GM10266 (cell line): ENCODE measurements around the gene DAB2IP.

ENCODE experiments used
- DNase-seq: peaks from one replicate; pipeline ENCODE4 v3.0.0; 2012; ENCODE audit errors: extremely low spot score
- TF ChIP-seq, protein P1 (sequence below): IDR thresholded peaks from 2 replicates; pipeline ENCODE4 v1.5.1; 2012; ENCODE audit warnings: mild to moderate bottlenecking, low read depth; ENCODE audit not compliant: control insufficient read depth, insufficient read depth; ENCODE audit errors: missing control alignments

Gene DAB2IP

DNA sequence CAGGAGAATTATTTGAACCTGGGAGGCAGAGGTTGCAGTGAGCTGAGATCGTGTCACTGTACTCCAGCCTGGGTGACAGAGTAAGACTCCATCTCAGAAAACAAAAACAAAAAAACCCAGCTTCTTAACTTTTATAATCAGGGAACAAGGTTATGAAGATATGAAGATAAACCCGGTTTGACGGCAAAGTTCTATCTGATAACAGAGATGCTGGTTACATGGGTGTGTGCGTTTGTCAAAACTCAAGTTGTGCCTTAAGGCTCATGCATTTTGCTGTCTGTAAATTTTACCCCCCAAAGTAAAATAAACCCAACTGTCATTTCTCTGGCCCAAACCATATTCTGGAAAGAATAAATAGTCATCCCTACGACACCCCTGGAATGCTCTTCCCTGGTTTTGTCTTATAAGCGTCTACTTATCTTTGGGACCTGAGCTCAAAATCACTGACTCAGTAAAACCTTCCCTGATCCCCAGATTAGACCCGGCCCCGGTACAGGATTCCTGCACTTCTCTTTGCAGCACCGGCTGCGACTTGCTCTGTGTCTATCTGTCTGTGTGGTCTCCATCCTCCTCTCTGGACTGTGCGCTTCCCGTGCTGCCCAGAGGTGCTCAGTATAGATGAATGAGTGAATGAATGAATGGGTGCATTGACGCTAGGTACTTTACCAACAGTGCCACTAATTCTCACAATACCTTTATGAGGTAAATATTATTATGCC, 172.2 kb downstream of the DAB2IP start:
- TF ChIP-seq, protein P1, sequence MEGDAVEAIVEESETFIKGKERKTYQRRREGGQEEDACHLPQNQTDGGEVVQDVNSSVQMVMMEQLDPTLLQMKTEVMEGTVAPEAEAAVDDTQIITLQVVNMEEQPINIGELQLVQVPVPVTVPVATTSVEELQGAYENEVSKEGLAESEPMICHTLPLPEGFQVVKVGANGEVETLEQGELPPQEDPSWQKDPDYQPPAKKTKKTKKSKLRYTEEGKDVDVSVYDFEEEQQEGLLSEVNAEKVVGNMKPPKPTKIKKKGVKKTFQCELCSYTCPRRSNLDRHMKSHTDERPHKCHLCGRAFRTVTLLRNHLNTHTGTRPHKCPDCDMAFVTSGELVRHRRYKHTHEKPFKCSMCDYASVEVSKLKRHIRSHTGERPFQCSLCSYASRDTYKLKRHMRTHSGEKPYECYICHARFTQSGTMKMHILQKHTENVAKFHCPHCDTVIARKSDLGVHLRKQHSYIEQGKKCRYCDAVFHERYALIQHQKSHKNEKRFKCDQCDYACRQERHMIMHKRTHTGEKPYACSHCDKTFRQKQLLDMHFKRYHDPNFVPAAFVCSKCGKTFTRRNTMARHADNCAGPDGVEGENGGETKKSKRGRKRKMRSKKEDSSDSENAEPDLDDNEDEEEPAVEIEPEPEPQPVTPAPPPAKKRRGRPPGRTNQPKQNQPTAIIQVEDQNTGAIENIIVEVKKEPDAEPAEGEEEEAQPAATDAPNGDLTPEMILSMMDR, result no peak
- no peak for DNase-seq

DNA sequence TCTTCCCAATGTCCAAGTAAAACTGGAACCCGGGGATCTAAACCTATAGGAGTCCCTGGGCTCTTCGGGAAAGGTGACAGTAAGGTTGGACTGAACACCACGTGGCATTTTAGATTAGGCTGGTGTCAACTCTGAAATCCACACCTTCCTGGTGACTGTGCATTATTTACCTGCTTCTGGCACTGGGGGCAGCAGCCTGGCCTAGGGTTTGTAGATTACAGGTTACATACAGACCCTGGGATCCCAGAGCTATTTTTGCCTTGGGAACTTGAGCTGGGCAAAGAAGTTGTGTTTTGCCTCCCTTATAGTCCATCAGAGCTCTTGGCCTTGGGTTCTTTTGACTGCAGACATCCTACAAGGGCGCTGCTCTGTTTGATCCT, 173.2 kb downstream of the DAB2IP start:
- DNase-seq, result no peak
- TF ChIP-seq, protein P1, result no peak

DNA sequence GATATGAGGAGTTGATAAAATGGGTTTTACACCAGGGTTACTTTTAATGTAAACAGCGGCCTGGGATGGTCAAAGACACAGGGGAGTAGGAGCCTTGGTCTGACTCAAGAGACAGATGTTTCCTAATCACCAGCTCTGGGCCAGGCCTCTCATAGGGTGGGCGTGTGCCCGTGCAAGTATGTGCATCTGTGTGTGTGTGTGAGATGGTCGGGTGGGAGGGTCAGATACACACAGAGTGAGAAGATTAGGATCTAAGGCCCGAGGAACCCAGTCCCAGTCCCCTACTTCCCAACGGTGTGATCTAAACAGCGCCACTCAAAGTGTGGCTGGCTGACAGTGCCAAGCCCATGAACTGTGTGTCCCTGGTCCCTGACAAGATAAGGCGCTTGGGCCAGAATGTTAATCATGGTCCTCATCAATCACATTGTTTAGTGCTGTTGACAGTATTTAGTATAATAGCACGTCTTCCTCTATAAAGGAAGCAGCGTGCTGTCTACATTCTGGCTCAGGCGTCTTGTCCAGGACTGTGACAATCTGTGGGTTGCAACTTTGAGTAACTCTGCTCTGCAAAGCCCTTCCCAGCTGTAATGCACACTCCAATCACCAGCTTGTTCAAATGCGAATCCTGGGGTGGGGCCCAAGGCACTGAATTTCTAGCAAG, 173.7 kb downstream of the DAB2IP start:
- TF ChIP-seq, protein P1, result no peak
- DNase-seq, result no peak

DNA sequence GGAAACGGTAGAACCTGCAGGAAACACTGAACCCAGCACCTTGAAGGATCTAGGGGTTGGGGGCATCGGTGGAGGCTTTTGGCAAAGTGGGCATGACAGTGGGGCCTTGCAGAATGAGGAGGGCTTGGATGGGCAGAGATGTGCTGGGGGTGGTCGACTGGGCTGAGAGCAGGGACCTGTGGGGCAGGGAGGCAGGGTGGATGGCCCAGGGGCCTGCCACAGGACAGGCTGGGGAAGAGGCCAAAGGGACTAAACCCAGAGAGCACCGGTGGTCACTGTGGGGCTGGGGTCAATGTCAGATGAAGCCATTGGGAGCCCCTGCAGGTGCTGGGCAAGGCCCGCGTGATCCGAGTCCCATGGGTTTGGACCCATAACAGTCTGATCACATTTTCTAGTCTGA, 175.3 kb downstream of the DAB2IP start:
- TF ChIP-seq, protein P1, result no peak
- peak; percentile 9 for DNase-seq

DNA sequence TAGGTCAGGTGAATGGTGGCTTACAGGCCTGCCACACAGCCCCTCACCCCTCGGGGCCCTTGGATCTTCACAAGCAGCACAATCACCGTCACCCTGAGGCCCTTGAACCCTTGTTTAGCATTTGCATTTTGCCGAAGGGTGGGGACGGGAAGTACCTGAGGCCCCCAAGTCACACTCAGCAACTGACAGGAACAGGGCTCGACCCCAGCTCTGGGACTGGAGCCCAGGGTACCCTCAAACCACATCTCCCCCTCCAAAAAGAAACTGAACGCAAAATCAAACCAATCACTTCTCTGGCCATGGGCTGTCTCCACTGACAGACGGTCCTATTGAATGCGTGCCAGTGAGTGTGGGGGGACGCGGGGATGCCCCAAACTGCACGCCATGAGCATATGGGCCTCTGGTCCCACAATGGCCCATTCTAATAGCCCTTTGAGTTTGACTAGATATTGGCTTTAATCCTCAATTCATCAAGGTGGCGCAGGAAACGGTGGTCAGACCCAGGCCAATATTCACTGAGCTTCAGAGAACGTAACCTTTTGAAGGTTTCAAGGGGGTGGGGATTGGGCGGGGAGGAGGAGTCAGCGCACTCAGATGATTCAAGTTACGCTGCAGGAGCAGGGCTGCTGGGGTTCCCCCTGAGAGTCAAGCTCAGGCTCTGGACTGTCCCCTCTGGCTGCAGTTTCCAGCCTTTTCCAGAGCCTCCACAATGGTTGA, 176.0 kb downstream of the DAB2IP start:
- TF ChIP-seq, protein P1, result no peak
- DNase-seq, result no peak

DNA sequence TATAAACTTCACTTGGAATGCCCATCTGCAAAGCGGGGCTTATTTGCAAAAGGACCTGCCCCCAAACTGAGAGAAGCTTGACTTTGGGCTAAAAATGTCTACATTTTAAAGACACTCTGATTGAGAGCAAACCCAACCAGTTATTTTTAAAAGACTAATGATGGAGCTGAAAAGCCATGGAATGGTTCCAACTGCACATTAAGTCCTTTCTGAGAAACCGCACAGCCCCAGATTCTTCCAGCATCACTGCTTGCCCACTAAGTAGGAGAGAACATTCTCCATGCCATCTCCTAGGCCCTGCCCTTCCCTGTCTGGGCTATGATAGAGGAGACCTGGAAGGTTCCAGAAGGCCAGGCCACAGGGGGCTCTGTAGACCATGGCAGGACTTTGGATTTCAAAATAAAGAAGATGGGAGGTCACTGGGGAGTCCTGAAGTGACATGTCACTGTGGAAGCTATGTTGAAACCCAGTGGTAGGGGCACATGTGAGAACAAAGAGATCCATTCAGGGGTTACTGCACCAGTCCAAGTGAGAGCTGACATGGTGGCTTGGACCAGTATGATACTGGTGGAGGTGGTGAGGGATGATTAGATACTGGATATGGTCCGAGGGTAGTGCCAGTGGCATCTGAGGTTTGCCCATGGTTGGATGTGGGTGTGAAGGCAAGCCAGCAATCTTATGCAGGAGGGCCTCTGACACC, 179.2 kb downstream of the DAB2IP start:
- DNase-seq, result no peak

More for the DNA sequence above, 179.2 kb downstream of the DAB2IP start:
- TF ChIP-seq, protein P1, result no peak
